Gastrocnemius medialis (tissue), 4 donors: ENCODE results near the gene WFS1.

Experiments
- CTCF ChIP-seq, 5 experiments: fragments of 450-650 bp in 3 of 5; fragments of 200-600 bp in 2 of 5; sonication (generic) in 2 of 5; IDR thresholded peaks in 4 of 5; conservative IDR thresholded peaks in 1 of 5; 1 replicate in 4 of 5; 2 replicates in 1 of 5; pipeline ENCODE4 v1.5.1; 2016 to 2019; ENCODE audit warnings: antibody characterized with exemption in 5 of 5, mild to moderate bottlenecking in 3 of 5, moderate library complexity in 3 of 5
- POLR2A ChIP-seq, 2 donors: fragments of 450-650 bp; IDR thresholded peaks; one replicate each; pipeline ENCODE4 v1.6.1; 2017; ENCODE audit warnings: antibody characterized with exemption in 2 of 2, mild to moderate bottlenecking in 2 of 2, moderate library complexity in 2 of 2

DNA sequence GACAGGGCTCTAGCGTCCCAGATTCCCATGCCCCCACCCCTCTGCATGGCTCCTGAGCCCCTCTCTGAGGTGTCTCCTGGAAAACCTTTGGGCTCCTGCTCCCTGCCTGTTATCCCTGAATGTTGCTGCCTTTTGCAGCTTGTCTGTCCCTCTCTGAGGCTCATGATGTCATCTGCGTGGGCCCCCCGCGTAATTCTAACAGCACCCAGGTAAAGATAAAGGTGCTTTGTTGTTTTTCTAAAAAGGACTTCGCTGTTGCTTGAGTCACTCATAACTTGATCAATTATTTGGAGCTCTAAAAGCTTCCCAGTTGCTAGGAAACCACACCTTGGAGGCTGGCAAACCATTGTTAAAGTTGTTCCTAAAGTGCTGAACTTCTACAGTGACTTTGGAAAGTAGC, 36.6 kb downstream of the WFS1 start:
- no peak for TF ChIP-seq POLR2A (IDR thresholded peaks at IDR 0.05)
- no peak for TF ChIP-seq CTCF (IDR thresholded peaks at IDR 0.05 in 4 of 5, conservative IDR thresholded peaks at IDR 0.05 in 1 of 5)
